ENCODE measurements around the gene ZBTB7B.

ZBTB7B gene

DNA sequence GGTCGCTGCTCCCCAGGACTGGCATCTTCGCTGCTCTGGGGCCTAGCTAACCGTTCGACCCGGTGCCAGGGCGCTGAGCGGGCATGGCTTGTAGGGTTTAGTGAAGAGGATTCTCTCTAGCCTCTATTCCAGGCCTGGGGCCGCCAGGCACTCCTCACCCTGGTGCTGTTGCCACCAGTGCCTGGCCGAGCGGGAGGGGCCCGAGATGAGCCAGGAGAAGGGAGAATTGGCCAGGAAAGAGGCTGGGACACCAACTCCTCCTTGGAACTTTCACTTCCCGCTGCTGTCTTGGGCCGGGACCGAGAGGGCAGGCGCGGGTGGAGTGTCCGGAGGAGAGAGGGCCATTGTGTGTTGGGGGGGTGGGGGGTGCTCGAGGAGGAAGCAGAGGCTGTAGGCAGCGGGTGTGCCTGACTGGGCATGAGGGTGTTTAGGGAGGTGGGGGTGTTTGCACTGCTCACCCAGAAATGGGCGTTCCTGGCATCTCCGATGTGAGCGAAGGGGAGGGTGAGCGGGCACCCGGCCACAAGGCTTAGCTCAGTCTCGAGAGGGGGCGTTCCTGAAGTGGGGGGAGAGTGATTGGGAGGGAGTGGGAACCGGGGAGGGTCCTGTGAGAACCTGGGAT is 49.3 kb downstream of the ZBTB7B start:
- Histone ChIP-seq H3K36me3 (ENCODE audit: insufficient read depth, low read length) (peaks cover 6% of the 10 kb centered on the region), H3K9me3 (ENCODE audit: low read length) (no peaks in the 10 kb centered on the region), H3K4me3 (ENCODE audit: low read length) (peak overlapping the region; percentile 80), H2AFZ (ENCODE audit: low read depth, low read length) (peak overlapping the region; percentile 91), H3K4me1 (ENCODE audit: insufficient read depth, low read length) (peaks cover 24% of the 10 kb centered on the region), H3K27me3 (ENCODE audit: insufficient read depth, low read length) (no peaks in the 10 kb centered on the region)

DNA sequence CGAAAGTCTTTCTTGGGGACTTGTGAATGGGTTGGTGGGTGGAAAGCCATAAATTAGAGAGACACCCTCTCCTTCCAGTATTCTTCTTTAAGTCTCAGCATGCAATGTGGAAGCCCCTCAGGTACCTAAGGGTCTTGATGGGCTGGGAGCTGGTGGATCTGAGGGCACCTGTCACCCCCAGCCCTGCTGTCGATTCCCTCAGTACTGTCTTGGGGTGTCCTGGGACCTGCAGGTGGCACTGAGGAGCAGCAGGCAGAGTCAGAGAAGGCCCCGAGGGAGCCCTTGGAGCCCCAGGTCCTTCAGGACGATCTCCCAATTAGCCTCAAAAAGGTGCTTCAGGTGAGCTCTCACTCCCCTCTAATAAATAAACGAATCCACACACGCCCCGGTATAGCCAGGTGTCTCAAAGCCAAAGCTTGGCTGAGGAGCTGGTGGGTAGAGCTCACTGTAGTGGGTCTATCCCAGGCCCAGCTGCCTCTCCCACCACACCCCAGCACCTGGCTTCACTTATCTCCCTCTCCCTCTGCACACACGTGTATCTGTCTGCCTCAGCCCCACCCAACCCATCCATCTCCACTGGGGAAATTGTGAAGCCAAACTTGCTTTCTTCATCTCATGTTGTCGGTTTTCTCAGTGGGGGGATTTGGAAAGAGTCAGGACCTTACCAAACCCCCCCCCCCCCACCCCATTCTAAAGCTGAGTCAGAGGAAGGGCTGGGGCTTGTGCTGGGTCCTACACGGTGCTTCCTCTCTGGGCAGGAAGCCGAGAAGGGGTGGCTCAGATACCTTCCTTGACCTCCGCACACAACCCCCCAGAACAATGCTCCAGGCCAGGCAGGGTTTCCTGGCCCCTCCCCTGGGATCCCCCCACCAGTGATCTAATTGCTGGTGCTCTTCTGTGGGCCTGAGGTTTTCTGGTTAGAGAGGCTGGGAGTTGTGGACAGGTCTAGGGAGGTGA is 50.1 kb downstream of the ZBTB7B start:
- Histone ChIP-seq H2AFZ (ENCODE audit: low read depth, low read length) (no peak overlapping the region), H3K36me3 (ENCODE audit: insufficient read depth, low read length) (peaks cover 13% of the 10 kb centered on the region), H3K4me1 (ENCODE audit: insufficient read depth, low read length) (peaks cover 24% of the 10 kb centered on the region), H3K9me3 (ENCODE audit: low read length) (no peaks in the 10 kb centered on the region), H3K4me3 (ENCODE audit: low read length) (peak overlapping the region; percentile 80), H3K27me3 (ENCODE audit: insufficient read depth, low read length) (no peaks in the 10 kb centered on the region)

DNA sequence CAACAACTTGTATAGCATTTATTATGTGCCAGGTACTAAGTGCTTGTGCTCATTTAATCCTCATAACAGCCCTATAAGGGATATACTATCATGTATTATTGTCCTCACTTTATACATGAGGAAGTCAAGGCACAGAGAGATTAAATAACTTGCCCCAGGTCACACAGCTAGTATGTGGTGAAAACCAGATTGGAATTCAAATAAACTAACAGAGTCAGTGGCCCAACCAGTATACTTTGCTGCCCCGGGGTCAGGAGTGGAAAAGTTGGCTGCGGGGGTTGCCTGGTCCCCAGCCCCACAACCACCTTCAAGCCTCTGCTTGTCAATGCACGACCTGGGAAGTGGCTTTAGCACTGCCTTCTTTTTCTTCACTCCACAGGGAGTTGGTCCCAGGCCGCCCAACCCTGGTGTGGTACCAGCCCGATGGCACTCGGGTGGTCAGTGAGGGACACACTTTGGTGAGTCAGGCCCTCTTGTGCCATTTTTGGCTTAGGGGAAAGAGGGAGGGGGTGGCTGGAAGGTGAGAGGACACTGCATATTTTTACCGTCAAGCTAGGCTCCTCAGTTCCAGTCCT is 51.0 kb downstream of the ZBTB7B start:
- peaks cover 20% of the 10 kb centered on the region for H3K36me3 ChIP-seq (ENCODE audit: insufficient read depth, low read length)
- no peak overlapping the region for H2AFZ ChIP-seq (ENCODE audit: low read depth, low read length)
- no peaks in the 10 kb centered on the region for H3K9me3 ChIP-seq (ENCODE audit: low read length)

DNA sequence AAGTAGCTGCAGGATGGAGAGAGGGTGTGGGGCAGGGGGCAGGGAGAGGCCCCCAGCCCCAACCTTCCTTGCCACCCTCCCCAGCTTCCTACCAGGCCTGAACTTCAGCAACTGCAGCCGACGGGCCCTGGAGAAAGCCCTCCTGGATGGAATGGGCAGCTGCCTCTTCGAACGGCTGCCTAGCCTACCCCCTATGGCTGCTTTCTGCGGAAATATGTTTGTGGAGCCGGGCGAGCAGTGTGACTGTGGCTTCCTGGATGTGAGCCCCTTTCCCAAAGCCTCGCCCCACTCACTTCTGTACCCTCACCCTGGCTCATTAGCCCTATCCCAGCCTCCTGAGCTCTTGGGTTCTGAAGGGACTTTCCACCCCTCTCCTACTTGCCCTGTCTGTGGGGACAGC is 54.5 kb downstream of the ZBTB7B start:
- Histone ChIP-seq H2AFZ (ENCODE audit: low read depth, low read length) (no peak overlapping the region), H3K27me3 (ENCODE audit: insufficient read depth, low read length) (no peaks in the 10 kb centered on the region), H3K4me3 (ENCODE audit: low read length) (no peak overlapping the region), H3K36me3 (ENCODE audit: insufficient read depth, low read length) (peaks cover 20% of the 10 kb centered on the region), H3K9me3 (ENCODE audit: low read length) (no peaks in the 10 kb centered on the region), H3K4me1 (ENCODE audit: insufficient read depth, low read length) (peaks cover 8% of the 10 kb centered on the region)

More for the DNA sequence above, 51.0 kb downstream of the ZBTB7B start:
- Histone ChIP-seq H3K27me3 (ENCODE audit: insufficient read depth, low read length) (no peaks in the 10 kb centered on the region), H3K4me1 (ENCODE audit: insufficient read depth, low read length) (peaks cover 24% of the 10 kb centered on the region), H3K4me3 (ENCODE audit: low read length) (no peak overlapping the region)

DNA sequence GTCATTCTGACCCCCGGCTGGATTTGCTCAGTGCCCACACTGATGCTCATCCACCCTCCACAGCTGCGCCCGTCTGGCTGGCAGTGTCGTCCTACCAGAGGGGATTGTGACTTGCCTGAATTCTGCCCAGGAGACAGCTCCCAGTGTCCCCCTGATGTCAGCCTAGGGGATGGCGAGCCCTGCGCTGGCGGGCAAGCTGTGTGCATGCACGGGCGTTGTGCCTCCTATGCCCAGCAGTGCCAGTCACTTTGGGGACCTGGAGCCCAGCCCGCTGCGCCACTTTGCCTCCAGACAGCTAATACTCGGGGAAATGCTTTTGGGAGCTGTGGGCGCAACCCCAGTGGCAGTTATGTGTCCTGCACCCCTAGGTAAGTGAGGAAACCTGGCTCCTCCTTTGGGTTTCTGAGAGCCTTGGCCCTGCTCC is 55.2 kb downstream of the ZBTB7B start:
- H2AFZ ChIP-seq (ENCODE audit: low read depth, low read length), result no peak overlapping the region
- no peak overlapping the region for H3K4me3 ChIP-seq (ENCODE audit: low read length)
- H3K36me3 ChIP-seq (ENCODE audit: insufficient read depth, low read length), result peaks cover 20% of the 10 kb centered on the region
- H3K27me3 ChIP-seq (ENCODE audit: insufficient read depth, low read length), result no peaks in the 10 kb centered on the region
- H3K4me1 ChIP-seq (ENCODE audit: insufficient read depth, low read length), result peaks cover 5% of the 10 kb centered on the region
- no peaks in the 10 kb centered on the region for H3K9me3 ChIP-seq (ENCODE audit: low read length)

DNA sequence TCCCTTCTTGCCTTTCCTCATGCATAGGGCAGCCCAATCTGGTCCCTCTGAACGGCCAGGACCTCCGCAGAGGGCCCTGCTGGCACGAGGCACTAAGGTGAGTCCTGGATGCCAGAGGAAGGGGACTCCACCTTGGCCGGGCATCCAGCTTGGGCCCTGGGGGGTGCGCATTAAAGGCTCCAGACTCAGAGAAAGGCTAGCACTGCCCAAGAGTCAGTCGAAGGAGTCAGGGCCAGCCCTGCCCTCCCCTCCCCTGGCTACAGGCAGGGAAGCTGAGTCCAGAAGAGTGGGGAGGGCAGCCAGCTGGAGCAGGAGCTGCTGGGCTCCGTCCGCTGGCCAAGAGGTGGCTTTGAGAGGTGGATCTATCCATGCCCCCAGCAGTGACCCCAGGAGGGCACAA is 58.1 kb downstream of the ZBTB7B start:
- H3K4me3 ChIP-seq (ENCODE audit: low read length), result no peak overlapping the region
- H3K36me3 ChIP-seq (ENCODE audit: insufficient read depth, low read length), result peaks cover 18% of the 10 kb centered on the region
- H3K9me3 ChIP-seq (ENCODE audit: low read length), result no peaks in the 10 kb centered on the region
- no peak overlapping the region for H2AFZ ChIP-seq (ENCODE audit: low read depth, low read length)
- peaks cover 20% of the 10 kb centered on the region for H3K4me1 ChIP-seq (ENCODE audit: insufficient read depth, low read length)
- H3K27me3 ChIP-seq (ENCODE audit: insufficient read depth, low read length), result no peaks in the 10 kb centered on the region

DNA sequence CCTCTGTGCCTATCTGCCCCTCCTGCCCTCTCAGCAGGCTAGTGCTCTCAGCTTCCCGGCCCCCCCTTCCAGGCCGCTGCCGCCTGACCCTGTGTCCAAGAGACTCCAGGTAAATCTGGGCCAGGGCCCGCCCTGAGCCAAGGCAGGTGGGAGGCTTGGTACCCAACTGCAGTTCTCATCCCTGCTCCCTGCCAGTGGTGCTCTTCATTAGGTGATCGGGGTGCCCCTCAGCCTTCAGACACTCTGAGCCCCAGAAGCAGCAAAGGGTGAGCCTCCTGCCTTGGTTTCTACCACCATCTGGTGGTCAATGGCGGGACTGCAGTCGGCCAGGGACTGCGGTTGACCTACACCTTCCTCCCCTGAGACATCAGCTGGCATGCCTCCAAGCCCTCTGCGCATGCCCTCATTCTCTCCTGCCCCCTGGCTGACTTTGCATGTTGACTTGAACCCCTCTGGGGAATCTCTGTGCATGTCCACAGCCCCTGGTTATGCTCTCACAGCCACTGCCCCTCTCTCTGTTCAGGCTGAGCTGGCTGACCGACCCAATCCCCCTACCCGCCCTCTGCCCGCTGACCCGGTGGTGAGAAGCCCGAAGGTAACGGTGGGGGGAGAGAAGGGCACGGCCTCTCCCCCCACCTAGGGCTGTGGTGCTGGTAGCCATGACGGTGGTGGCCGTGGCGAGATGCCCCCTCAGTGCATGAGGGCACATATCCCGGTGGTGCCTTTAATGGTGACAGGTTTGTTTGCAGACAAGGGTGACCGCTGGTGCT is 59.0 kb downstream of the ZBTB7B start:
- no peak overlapping the region for H2AFZ ChIP-seq (ENCODE audit: low read depth, low read length)
- H3K36me3 ChIP-seq (ENCODE audit: insufficient read depth, low read length), result peaks cover 15% of the 10 kb centered on the region
- H3K4me1 ChIP-seq (ENCODE audit: insufficient read depth, low read length), result peaks cover 20% of the 10 kb centered on the region
- H3K4me3 ChIP-seq (ENCODE audit: low read length), result no peak overlapping the region
- no peaks in the 10 kb centered on the region for H3K9me3 ChIP-seq (ENCODE audit: low read length)
- no peaks in the 10 kb centered on the region for H3K27me3 ChIP-seq (ENCODE audit: insufficient read depth, low read length)

DNA sequence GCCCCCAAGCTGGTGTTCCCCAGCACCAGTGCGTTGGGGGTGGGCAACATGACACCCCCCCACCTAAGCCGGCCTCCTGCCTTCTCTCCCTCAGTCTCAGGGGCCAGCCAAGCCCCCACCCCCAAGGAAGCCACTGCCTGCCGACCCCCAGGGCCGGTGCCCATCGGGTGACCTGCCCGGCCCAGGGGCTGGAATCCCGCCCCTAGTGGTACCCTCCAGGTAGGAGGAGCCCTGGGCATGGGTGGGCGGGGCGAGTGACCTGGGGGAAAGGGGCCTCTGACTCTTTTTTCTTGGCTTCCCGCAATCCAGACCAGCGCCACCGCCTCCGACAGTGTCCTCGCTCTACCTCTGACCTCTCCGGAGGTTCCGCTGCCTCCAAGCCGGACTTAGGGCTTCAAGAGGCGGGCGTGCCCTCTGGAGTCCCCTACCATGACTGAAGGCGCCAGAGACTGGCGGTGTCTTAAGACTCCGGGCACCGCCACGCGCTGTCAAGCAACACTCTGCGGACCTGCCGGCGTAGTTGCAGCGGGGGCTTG is 59.6 kb downstream of the ZBTB7B start:
- Histone ChIP-seq H3K27me3 (ENCODE audit: insufficient read depth, low read length) (no peaks in the 10 kb centered on the region), H3K36me3 (ENCODE audit: insufficient read depth, low read length) (peaks cover 20% of the 10 kb centered on the region), H2AFZ (ENCODE audit: low read depth, low read length) (no peak overlapping the region), H3K4me3 (ENCODE audit: low read length) (no peak overlapping the region), H3K4me1 (ENCODE audit: insufficient read depth, low read length) (peaks cover 20% of the 10 kb centered on the region), H3K9me3 (ENCODE audit: low read length) (no peaks in the 10 kb centered on the region)

DNA sequence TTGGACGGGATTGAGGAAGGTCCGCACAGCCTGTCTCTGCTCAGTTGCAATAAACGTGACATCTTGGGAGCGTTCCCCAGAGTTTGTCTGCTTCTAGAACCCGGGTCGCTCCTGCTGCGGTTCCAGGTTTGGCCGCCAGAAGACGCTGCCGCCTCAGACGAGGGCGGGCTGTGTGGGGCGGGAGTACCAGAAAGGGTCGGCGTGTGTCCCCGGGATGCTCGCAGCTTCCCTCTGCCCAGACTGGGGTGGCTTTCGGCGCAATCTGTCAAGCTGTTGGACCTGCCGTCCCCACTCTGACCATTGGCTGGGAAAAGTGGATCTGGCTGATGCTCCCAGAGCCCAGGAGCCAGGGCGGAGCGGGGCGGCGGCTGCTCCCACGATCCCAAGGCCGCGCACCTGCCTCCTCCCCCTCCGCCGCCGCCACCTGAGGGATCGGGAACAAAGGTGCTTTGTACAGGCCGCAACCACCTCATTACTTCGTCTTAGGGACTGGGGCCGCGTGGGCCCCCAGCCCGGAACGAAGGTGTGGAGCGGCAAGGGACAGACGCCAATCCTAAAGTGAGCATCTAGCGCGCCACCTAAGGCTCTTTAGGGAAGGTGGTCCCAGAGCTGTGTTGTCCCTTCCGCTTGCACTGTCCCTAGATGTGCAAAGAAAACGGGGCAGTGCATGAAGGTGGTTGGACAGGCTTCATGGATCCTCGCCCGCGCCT is 60.3 kb downstream of the ZBTB7B start:
- Histone ChIP-seq H3K27me3 (ENCODE audit: insufficient read depth, low read length) (no peaks in the 10 kb centered on the region), H3K36me3 (ENCODE audit: insufficient read depth, low read length) (peaks cover 17% of the 10 kb centered on the region), H3K4me3 (ENCODE audit: low read length) (peak overlapping the region; percentile 78), H3K9me3 (ENCODE audit: low read length) (no peaks in the 10 kb centered on the region), H3K4me1 (ENCODE audit: insufficient read depth, low read length) (peaks cover 20% of the 10 kb centered on the region), H2AFZ (ENCODE audit: low read depth, low read length) (no peak overlapping the region)

DNA sequence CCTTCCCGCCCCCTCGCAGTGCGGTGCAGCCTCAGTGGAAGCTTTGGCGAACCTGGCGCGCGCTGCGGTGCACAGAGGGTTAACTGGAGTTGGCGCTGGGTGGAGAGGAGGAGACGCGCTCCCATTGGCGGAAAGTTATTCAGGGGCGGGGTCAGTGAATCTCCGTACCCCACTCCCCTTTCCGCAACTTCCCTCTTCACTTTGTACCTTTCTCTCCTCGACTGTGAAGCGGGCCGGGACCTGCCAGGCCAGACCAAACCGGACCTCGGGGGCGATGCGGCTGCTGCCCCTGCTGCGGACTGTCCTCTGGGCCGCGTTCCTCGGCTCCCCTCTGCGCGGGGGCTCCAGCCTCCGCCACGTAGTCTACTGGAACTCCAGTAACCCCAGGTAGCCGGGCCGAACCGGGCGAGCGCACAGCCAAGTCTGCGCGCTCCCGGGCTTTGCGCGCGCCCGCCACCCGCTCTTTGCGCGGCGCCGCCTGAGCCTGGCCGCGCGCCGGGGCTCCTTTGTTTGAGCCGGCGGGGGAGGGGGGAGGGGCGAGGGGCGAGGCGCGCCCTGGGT is 61.0 kb downstream of the ZBTB7B start, which contains the start of gene EFNA4:
Gene EFNA4 (plus strand): TSS at position 191 of the 561 bp plus-strand sequence. CDS start 84 bp downstream, at position 275.
- Histone ChIP-seq H3K4me3 (ENCODE audit: low read length) (peak within 1 kb of the TSS; percentile 78), H2AFZ (ENCODE audit: low read depth, low read length) (peak within 1 kb of the TSS; percentile 53), H3K36me3 (ENCODE audit: insufficient read depth, low read length) (peaks cover 17% of the 10 kb centered on the region), H3K4me1 (ENCODE audit: insufficient read depth, low read length) (peaks cover 20% of the 10 kb centered on the region), H3K9me3 (ENCODE audit: low read length) (no peaks in the 10 kb centered on the region), H3K27me3 (ENCODE audit: insufficient read depth, low read length) (no peaks in the 10 kb centered on the region)

DNA sequence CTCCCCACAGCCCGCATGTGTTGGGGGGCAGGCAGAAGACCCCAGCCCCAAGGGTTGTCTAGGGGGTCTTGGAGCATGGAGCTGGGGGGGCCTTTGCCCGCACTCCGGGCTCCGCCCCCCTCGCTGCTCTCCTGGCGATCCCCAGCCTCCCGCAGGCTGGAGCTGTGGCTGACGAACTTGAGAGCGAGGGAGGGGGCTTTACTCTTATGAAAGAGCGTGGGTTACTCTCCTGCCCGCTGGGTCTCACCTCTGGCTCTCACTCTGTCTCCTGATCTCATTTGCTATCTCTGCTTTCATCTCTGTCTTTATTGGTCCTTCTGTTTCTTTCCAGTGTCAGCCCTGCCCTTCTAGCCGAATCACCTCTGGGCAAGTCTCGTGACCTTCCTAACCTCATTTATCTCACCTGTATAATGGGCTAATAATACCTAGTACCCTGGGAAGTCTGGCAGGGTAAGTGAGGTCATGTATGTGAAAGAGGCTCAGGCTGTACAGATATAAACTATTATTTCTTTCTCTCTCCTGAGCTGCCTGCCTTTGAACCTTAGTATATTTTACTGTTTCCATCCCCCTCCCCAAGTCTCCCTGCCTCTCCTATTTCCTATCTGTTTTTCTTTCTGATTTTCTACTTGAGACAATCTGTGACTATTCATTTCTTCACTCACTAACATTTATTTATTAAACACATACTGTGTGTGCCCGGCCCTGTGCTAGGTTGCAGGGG is 61.7 kb downstream of the ZBTB7B start:
- H3K4me1 ChIP-seq (ENCODE audit: insufficient read depth, low read length), result peaks cover 20% of the 10 kb centered on the region
- no peaks in the 10 kb centered on the region for H3K9me3 ChIP-seq (ENCODE audit: low read length)
- H3K36me3 ChIP-seq (ENCODE audit: insufficient read depth, low read length), result peaks cover 23% of the 10 kb centered on the region
- peak overlapping the region; percentile 53 for H2AFZ ChIP-seq (ENCODE audit: low read depth, low read length)
- no peaks in the 10 kb centered on the region for H3K27me3 ChIP-seq (ENCODE audit: insufficient read depth, low read length)
- H3K4me3 ChIP-seq (ENCODE audit: low read length), result peak overlapping the region; percentile 78

Data from neuron (in vitro differentiated cells).